C1 segment of cervical spinal cord (tissue), 14 donors: ENCODE measurements around the gene PPARA.
A peak's percentile ranks its signal among the peaks of the same experiment; 100 is the strongest.
"Not testable (repeated sequence)": the region's sequence is repeated elsewhere in the genome, so short reads cannot be mapped to it uniquely, and the experiment has no call there.

ENCODE experiments used
- DNase-seq, 14 donors: peaks; one replicate each; lab custom pipeline; 2025; lab: John Stamatoyannopoulos, UW

Gene PPARA

GRCh38 chr22:46165977-46166376 lies 15.7 kb downstream of the PPARA start:
- no peak for DNase-seq

- no peak for DNase-seq
Measured at GRCh38 chr22:46169628-46170027, 19.3 kb downstream of the PPARA start.

GRCh38 chr22:46171940-46172339 lies 21.6 kb downstream of the PPARA start:
- DNase-seq, result no peak

- no peak for DNase-seq
Measured at GRCh38 chr22:46172522-46173110, 22.3 kb downstream of the PPARA start.

DNA sequence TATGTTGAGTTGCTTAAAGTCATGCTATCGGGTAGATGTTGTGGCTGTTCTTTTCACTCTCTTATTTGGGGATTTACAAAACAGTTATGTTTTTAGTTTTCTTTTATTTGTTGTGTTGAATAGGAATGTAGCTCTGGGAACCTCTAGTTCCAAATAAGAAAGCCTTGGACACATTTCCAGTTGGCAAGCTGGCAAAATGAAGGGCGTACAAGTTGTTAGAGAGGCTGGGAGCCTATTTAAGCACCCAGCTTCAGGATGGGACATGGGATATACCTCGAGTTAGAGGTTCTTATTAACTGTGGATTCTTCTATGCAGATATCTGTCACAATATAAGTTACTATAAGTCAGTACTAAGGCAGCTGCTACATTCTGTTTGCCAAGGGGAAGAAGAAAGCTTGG lies 22.8 kb downstream of the PPARA start:
- no peak for DNase-seq

- no peak for DNase-seq
Measured at GRCh38 chr22:46175631-46176030, 25.3 kb downstream of the PPARA start.

GRCh38 chr22:46176508-46177003 lies 26.2 kb downstream of the PPARA start:
- no peak for DNase-seq

- no peak for DNase-seq
Measured at GRCh38 chr22:46178755-46179505, 28.6 kb downstream of the PPARA start.

- DNase-seq, result no peak
Measured at GRCh38 chr22:46179748-46180147, 29.4 kb downstream of the PPARA start.

DNA sequence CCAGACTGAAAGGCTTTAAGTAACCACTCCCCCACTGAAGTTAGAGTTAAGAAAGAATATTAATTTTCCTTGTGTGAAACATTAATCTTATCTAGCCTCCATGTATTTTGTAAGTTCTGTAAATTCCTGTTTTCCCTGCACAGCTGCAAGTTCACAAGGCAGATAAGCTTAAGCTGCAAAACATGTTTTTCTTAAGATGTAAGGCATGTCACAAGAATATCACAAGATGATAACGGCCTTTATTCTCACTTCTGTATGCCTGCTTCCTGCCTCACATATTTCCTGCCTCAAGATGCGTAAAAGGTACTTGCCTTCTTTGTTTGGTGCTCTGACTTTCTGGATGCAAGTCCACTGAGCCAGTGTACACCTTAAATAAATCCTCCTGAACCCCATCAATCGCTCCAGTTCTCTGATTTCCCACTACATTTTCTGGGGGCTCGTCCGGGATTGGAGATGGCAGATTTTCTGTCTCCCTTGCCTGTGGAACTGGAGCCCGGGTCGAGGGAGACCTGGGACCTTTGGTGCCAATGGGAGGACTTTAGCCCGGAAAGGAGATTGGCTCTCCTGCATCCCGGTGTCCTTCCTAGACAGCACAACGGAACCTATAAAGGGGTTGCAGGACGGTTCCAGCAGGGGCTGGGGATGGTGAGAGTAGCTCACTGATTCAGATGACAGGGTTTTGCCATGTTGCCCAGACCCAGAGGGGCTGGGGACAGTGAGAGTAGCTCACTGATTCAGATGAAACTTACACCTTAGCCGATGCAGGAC lies 30.2 kb downstream of the PPARA start:
- DNase-seq, result no peak

DNA sequence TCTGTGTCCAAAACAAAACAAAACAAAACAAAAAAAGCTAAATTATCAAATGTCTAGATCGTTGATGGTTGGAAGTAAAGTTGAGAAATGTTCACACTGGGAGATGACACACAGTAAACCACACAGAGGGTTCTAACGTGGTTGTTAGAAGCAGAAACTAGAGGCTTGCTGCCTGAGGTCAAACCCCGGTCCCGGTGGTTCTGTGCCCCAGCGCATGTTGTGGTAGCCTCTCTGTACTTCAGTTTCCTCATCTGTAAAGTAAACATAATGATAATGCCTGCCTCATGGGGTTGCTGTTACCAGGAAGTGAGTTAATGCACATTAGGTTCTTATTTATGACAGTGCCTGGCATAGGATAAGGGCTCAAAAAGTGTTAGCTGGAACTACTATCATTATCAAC lies 33.4 kb downstream of the PPARA start:
- no peak for DNase-seq

GRCh38 chr22:46185283-46185682 lies 35.0 kb downstream of the PPARA start:
- no peak for DNase-seq

DNA sequence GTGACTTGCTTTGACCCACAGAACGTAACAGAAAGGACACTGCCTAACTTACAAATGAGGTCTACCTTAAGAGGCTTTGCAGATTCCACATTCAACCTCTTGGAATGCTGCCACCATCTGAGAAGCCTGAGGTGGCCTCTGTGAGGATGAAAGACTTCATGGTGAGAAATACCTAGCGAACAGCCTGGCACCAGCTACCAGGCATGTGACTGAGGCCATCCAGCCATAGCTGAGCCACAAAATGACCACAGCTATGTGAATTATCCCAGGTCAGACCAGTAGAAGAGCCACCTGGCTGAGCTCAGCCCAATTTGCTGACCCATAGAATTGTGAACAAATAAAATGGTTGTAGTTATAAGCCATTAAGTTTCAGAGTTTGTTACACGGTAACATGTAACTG lies 37.5 kb downstream of the PPARA start:
- DNase-seq, result no peak

- DNase-seq, result no peak
Measured at GRCh38 chr22:46192210-46192993, 42.1 kb downstream of the PPARA start.

DNA sequence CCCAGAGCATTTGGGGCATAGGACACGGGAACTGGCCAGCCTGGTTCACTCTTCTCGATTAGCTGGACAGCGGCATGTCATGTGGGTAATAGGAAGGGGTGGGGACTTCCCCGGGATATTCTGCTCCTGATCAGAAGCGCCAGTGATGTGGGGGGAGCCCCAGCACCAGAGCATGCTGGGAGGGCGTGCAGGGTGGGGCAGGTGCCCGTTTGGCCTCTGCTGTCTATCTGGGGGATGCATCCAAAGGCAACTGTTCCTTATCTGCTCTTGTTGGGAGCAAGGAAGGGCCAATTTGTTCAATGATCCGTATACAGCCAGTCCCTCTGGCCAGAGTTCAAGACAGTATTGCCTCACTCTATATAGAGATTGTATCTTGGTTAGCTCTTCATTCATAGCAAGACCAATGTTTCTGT lies 43.6 kb downstream of the PPARA start:
- no peak for DNase-seq

DNA sequence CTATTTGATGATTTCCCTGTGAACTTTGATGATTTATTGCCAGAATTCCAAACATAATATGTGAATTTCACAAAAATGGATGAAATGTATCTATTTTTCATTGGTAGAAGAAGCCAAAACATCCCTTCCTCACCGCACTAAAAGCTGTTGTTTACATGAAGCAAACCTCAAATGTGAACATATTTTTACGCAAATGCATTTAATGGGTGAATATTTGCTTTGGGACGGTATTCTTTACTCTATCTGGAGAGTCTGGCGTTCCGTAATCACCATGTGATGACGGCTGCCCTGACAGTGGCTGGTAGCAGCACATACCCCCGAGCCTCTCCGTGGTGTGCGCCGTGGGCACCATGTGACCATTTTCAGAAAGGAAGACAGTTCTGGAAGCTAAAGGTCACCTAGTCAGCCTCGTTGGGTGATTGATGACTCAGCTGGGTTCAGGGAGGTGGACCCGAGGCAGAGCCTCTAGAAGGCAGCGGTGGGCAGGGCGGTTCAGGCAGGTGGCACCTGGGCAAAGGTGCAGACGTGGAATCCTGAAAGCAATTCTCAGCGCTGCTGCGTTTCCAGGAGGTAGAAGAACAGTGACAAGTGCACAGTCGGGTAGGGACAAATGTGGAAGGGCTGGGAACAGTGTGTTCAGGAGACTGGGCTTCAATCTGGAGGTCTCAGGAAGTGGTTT lies 45.3 kb downstream of the PPARA start:
- DNase-seq, result no peak

GRCh38 chr22:46196278-46196677 lies 46.0 kb downstream of the PPARA start:
- peak in 2 of 14 donors; percentile 9 to 28 for DNase-seq

DNA sequence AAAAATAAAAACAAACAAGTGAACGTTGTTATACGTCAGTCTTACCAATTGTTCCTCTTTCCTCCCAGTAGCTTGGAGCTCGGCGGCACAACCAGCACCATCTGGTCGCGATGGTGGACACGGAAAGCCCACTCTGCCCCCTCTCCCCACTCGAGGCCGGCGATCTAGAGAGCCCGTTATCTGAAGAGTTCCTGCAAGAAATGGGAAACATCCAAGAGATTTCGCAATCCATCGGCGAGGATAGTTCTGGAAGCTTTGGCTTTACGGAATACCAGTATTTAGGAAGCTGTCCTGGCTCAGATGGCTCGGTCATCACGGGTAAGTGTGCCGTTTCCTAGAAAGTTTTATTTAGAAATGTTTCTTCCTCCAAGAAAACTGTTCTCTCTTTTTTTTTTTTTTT lies 47.9 kb downstream of the PPARA start:
- DNase-seq, result no peak

DNA sequence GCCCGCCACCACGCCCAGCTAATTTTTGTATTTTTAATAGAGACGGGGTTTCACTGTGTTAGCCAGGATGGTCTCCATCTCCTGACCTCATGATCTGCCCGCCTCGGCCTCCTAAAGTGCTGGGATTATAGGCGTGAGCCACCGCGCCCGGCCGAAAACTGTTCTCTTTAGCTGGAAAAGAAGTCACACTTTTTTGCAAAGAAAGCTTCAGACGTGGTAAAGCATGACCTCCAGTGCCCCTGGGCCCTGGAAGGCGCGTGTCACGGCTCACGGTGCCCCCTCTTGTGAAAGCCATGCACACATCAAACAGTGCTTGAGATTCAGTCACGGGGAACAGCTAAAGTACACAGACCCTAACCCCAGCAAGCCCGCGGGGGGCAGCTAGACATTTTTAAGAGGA lies 48.5 kb downstream of the PPARA start:
- DNase-seq, result not testable (repeated sequence)

- DNase-seq, result no peak
Measured at GRCh38 chr22:46201059-46201757, 50.9 kb downstream of the PPARA start.
